A549 (cell line): Measurements from ENCODE around the gene VAMP4. TPM values are rescaled to one million over a fixed set of nuclear protein-coding genes. Genes with fewer than 3 reads are reported as not detected.
"Not testable (repeated sequence)": the region's sequence is repeated elsewhere in the genome, so short reads cannot be mapped to it uniquely, and the experiment has no call there.

Experiments
- ATAC-seq, 2 experiments: fragments of 200-7000 bp in 1 of 2; fragments of >200 bp in 1 of 2; cut with Nextera tagmentation in 1 of 2; cut with Tn5 transposase in 1 of 2; 3 replicates each; pipeline versions ENCODE4 v1.8.0 to v1.9.1; 2018 to 2020; ENCODE audit warnings: mild to moderate bottlenecking in 1 of 2, moderate library complexity in 1 of 2
- CTCF ChIA-PET: fragments of 300-600 bp; sonication (Branson Sonifier 250); formaldehyde crosslinking; extraction: SDS; loops from one replicate; lab custom pipeline; 2021; ENCODE audit warnings: antibody characterized with exemption, inconsistent platforms; lab: Yijun Ruan, JAX
- POLR2A ChIA-PET: fragments of 350-600 bp; formaldehyde crosslinking; extraction: SDS; loops from one replicate; lab custom pipeline; 2021; ENCODE audit warnings: antibody characterized with exemption, inconsistent platforms; lab: Yijun Ruan, JAX
- DNase-seq, 2 experiments: peaks; one replicate each; pipeline versions ENCODE4 v3.0.0 to v3.0.0-alpha.2; 2011 to 2016; ENCODE audit warnings: low read depth in 1 of 2, low spot score in 1 of 2
- FAIRE-seq: peaks from 2 replicates; lab custom pipeline; 2011; peaks lifted over from hg19 to GRCh38; lab: Jason Lieb, UNC
- H3K27ac ChIP-seq, 2 experiments: fragments of >200 bp; sonication (Bioruptor Twin); formaldehyde crosslinking; 3 replicates each; pipeline ENCODE4 v1.5.1; 2016 to 2017
- H3K4me1 ChIP-seq: fragments of >200 bp; sonication (Bioruptor Twin); formaldehyde crosslinking; 3 replicates; pipeline ENCODE4 v1.6.1; 2016
- H3K4me2 ChIP-seq: fragments of >200 bp; sonication (Bioruptor Twin); formaldehyde crosslinking; 3 replicates; pipeline ENCODE4 v1.6.1; 2016
- H3K4me3 ChIP-seq: fragments of >200 bp; sonication (Bioruptor Twin); formaldehyde crosslinking; 3 replicates; pipeline ENCODE4 v1.5.1; 2016
- H3K9me3 ChIP-seq: fragments of >200 bp; sonication (Bioruptor Twin); formaldehyde crosslinking; 3 replicates; pipeline ENCODE4 v1.6.1; 2016
- BHLHE40 ChIP-seq: IDR thresholded peaks from 2 replicates; pipeline ENCODE4 v1.6.1; 2012; ENCODE audit warnings: low read depth, low read length, inconsistent platforms
- CTCF ChIP-seq: fragments of >200 bp; sonication (Bioruptor Twin); formaldehyde crosslinking; IDR thresholded peaks from 3 replicates; pipeline ENCODE4 v1.5.1; 2016
- ELK1 ChIP-seq: fragments of 150-350 bp; IDR thresholded peaks from 2 replicates; pipeline ENCODE4 v1.6.1; 2014; ENCODE audit warnings: low read depth, mild to moderate bottlenecking, low read length
- EP300 ChIP-seq, 2 experiments: fragments of >200 bp; sonication (Bioruptor Twin); formaldehyde crosslinking; IDR thresholded peaks; 2 replicates in 1 of 2; 3 replicates in 1 of 2; pipeline ENCODE4 v1.6.1; 2016 to 2017
- FOSB ChIP-seq: fragments of 250-450 bp; sonication (Bioruptor Pico); IDR thresholded peaks from 2 replicates; pipeline ENCODE4 v1.5.0; 2020; ENCODE audit warnings: mild to moderate bottlenecking, moderate library complexity
- GATA3 ChIP-seq: IDR thresholded peaks from 2 replicates; pipeline ENCODE4 v1.6.1; 2012; ENCODE audit warnings: borderline replicate concordance
- HEYL ChIP-seq: fragments of 250-450 bp; sonication (Bioruptor Pico); IDR thresholded peaks from 2 replicates; pipeline ENCODE4 v1.8.0; 2021; ENCODE audit warnings: mild to moderate bottlenecking, moderate library complexity
- HOXA7 ChIP-seq: fragments of 250-450 bp; sonication (Bioruptor Pico); IDR thresholded peaks from 2 replicates; pipeline ENCODE4 v1.5.0; 2020; ENCODE audit warnings: mild to moderate bottlenecking, moderate library complexity
- KDM5A ChIP-seq: fragments of 200-600 bp; sonication (generic); IDR thresholded peaks from 2 replicates; pipeline ENCODE4 v1.6.1; 2016; ENCODE audit warnings: antibody characterized with exemption, mild to moderate bottlenecking
- MAX ChIP-seq: IDR thresholded peaks from 2 replicates; pipeline ENCODE4 v1.6.1; 2012
- NPAS2 ChIP-seq: fragments of 250-450 bp; sonication (Bioruptor Pico); IDR thresholded peaks from 2 replicates; pipeline ENCODE4 v1.8.0; 2022; ENCODE audit warnings: mild to moderate bottlenecking, moderate library complexity, borderline replicate concordance
- PHF8 ChIP-seq: fragments of 200-600 bp; sonication (generic); IDR thresholded peaks from 2 replicates; pipeline ENCODE4 v1.6.1; 2016; ENCODE audit warnings: low read depth, mild to moderate bottlenecking, antibody characterized with exemption, moderate library complexity, borderline replicate concordance
- ZNF302 ChIP-seq: fragments of 250-450 bp; sonication (Bioruptor Pico); IDR thresholded peaks from 2 replicates; pipeline ENCODE4 v1.9.0; 2021; ENCODE audit warnings: inconsistent platforms, mild to moderate bottlenecking, moderate library complexity
- WGBS: methylation state at CpG from one replicate; pipeline ENCODE4 v1.1.6; 2017; ENCODE audit errors: missing lambda C conversion rate; 5-methylcytosine and 5-hydroxymethylcytosine counted together
- polyA plus RNA-seq, 4 experiments: library from polyadenylated mRNA; depleted of rRNA in 3 of 4; stranded (reverse); fragments of >200 nt; fragmentation: RNase III in 1 of 4; extraction: RNeasy Plus Mini Kit Qiagen cat#74134 plus additional on column Dnase treatment in 1 of 4; gene quantifications; 2 replicates in 3 of 4; 3 replicates in 1 of 4; pipeline ENCODE4 v1.2.3, GENCODE V29; 2011 to 2017
- TF ChIP-seq, protein P1 (sequence below): fragments of >200 bp; sonication (Bioruptor Twin); formaldehyde crosslinking; IDR thresholded peaks from 3 replicates; pipeline ENCODE4 v1.6.1; 2016
- TF ChIP-seq, protein P2 (sequence below): fragments of 200-600 bp; sonication (generic); IDR thresholded peaks from 2 replicates; pipeline ENCODE4 v1.6.1; 2016; ENCODE audit warnings: antibody characterized with exemption, mild to moderate bottlenecking, moderate library complexity

VAMP4 gene
- polyA plus RNA-seq, 2 of the 4 experiments (the other 2 are of a cell fraction): 4.3 to 9.3 TPM

- H3K4me1 ChIP-seq: no peaks in the 10 kb centered on the region
- FAIRE-seq: no peak
- H3K9me3 ChIP-seq: no peaks in the 10 kb centered on the region
- CTCF ChIA-PET: interaction anchor here (1.1 to 1.9 kb wide), 2 partner anchors 8 to 34 kb away, joined by 4 to 7 read pairs; no protein-coding TSS in a partner anchor
- TF ChIP-seq HOXA7 (CRISPR knock-in tag) (no peak), EP300 (IDR thresholded peaks at IDR 0.05) (no peak)
- no peak for DNase-seq
- no peak overlapping the region for H3K27ac ChIP-seq
- POLR2A ChIA-PET: no interaction called here
- no peak overlapping the region for H3K4me2 ChIP-seq
- WGBS: 73% methylated on average over 3 of the region's 3 CpGs
- ATAC-seq: no peak
- H3K4me3 ChIP-seq: no peak overlapping the region
Observed at GRCh38 chr1:171707583-171707982, 34.3 kb downstream of the VAMP4 start.

DNA sequence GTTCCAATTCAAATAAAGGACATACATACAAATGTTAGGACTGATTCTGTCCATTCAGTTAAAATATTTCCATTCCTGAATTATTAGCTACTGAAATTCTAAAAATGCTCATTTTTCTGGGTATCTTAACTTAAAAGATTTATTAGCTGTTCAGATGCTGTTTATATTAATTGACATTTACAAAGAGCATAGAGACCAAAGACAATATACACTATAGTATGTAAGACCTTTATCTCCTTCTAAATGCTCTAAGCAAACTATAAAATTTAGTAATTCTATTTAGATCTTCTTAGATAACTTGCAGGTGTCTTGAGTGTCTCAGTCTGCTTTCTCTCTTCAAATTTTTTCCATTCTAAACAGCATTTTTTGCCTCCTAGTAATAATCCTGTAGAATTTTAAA lies 39.3 kb downstream of the VAMP4 start:
- no peak overlapping the region for H3K4me2 ChIP-seq
- TF ChIP-seq, protein P1, sequence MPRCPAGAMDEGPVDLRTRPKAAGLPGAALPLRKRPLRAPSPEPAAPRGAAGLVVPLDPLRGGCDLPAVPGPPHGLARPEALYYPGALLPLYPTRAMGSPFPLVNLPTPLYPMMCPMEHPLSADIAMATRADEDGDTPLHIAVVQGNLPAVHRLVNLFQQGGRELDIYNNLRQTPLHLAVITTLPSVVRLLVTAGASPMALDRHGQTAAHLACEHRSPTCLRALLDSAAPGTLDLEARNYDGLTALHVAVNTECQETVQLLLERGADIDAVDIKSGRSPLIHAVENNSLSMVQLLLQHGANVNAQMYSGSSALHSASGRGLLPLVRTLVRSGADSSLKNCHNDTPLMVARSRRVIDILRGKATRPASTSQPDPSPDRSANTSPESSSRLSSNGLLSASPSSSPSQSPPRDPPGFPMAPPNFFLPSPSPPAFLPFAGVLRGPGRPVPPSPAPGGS: no peak
- TF ChIP-seq KDM5A: no peak
- no peak for TF ChIP-seq ELK1
- no peak for TF ChIP-seq PHF8
- TF ChIP-seq GATA3: no peak
- no peak for TF ChIP-seq BHLHE40
- H3K9me3 ChIP-seq: no peaks in the 10 kb centered on the region
- no peak overlapping the region for H3K27ac ChIP-seq
- POLR2A ChIA-PET: no interaction called here
- no peak overlapping the region for H3K4me3 ChIP-seq
- FAIRE-seq (no peak), ATAC-seq (no peak), DNase-seq (no peak)
- CTCF ChIA-PET: interaction anchor here (1.5 kb wide), 1 partner anchor 13 kb away, joined by 3 read pairs; no protein-coding TSS in a partner anchor
- no peaks in the 10 kb centered on the region for H3K4me1 ChIP-seq

GRCh38 chr1:171699531-171699930 lies 42.3 kb downstream of the VAMP4 start:
- H3K9me3 ChIP-seq: no peaks in the 10 kb centered on the region
- H3K27ac ChIP-seq: no peak overlapping the region
- ATAC-seq (no peak), FAIRE-seq (no peak), DNase-seq (no peak)
- no peak overlapping the region for H3K4me2 ChIP-seq
- POLR2A ChIA-PET: no interaction called here
- H3K4me3 ChIP-seq: no peak overlapping the region
- WGBS: 81% methylated on average over 2 of the region's 2 CpGs
- TF ChIP-seq FOSB: no peak
- TF ChIP-seq CTCF: no peak
- no peak for TF ChIP-seq ELK1
- TF ChIP-seq ZNF302 (CRISPR knock-in tag): no peak
- no peak for TF ChIP-seq MAX
- TF ChIP-seq, protein P2, sequence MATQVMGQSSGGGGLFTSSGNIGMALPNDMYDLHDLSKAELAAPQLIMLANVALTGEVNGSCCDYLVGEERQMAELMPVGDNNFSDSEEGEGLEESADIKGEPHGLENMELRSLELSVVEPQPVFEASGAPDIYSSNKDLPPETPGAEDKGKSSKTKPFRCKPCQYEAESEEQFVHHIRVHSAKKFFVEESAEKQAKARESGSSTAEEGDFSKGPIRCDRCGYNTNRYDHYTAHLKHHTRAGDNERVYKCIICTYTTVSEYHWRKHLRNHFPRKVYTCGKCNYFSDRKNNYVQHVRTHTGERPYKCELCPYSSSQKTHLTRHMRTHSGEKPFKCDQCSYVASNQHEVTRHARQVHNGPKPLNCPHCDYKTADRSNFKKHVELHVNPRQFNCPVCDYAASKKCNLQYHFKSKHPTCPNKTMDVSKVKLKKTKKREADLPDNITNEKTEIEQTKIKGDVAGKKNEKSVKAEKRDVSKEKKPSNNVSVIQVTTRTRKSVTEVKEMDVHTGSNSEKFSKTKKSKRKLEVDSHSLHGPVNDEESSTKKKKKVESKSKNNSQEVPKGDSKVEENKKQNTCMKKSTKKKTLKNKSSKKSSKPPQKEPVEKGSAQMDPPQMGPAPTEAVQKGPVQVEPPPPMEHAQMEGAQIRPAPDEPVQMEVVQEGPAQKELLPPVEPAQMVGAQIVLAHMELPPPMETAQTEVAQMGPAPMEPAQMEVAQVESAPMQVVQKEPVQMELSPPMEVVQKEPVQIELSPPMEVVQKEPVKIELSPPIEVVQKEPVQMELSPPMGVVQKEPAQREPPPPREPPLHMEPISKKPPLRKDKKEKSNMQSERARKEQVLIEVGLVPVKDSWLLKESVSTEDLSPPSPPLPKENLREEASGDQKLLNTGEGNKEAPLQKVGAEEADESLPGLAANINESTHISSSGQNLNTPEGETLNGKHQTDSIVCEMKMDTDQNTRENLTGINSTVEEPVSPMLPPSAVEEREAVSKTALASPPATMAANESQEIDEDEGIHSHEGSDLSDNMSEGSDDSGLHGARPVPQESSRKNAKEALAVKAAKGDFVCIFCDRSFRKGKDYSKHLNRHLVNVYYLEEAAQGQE: no peak
- no peak for TF ChIP-seq NPAS2
- TF ChIP-seq HEYL: no peak
- H3K4me1 ChIP-seq: no peaks in the 10 kb centered on the region
- CTCF ChIA-PET: interaction anchor here (1.7 kb wide), 1 partner anchor 17 kb away, joined by 9 read pairs; no protein-coding TSS in a partner anchor

DNA sequence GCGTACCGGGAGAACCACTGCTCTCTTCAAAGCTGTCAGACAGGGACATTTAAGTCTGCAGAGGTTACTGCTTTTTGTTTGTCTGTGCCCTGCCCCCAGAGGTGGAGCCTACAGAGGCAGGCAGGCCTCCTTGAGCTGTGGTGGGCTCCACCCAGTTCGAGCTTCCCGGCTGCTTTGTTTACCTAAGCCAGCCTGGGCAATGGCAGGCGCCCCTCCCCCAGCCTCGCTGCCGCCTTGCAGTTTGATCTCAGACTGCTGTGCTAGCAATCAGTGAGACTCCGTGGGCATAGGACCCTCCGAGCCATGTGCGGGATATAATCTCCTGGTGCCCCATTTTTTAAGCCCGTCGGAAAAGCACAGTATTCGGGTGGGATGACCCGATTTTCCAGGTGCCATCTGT lies 46.1 kb downstream of the VAMP4 start:
- WGBS: 66% methylated on average over 12 of the region's 14 CpGs
- DNase-seq, H3K27ac ChIP-seq, ATAC-seq, H3K4me1 ChIP-seq, H3K4me2 ChIP-seq, FAIRE-seq, POLR2A ChIA-PET, H3K4me3 ChIP-seq, H3K9me3 ChIP-seq: not testable (repeated sequence)
- CTCF ChIA-PET: interaction anchor here (1.4 kb wide), 1 partner anchor 27 kb away, joined by 3 read pairs; no protein-coding TSS in a partner anchor

DNA sequence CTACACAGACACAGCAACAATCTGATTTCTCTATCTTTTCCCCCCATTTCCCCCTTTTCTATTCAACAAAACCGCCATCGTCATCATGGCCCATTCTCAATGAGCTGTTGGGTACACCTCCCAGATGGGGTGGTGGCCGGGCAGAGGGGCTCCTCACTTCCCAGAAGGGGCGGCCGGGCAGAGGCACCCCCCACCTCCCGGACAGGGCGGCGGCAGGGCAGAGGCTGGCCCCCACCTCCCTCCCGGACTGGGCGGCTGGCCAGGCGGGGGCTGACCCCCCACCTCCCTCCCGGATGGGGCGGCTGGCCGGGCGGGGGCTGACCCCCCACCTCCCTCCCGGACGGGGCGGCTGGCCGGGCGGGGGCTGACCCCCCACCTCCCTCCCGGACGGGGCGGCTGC lies 48.3 kb downstream of the VAMP4 start:
- ATAC-seq, CTCF ChIA-PET, DNase-seq, H3K4me3 ChIP-seq, FAIRE-seq, H3K9me3 ChIP-seq, H3K4me2 ChIP-seq, POLR2A ChIA-PET, H3K27ac ChIP-seq, H3K4me1 ChIP-seq: not testable (repeated sequence)
- WGBS: 79% methylated on average over 3 of the region's 23 CpGs
